IPS DF 4.7 (cell line): ENCODE results near the gene ADAM11.

Experiments used
- DNase-seq: peaks from one replicate; pipeline ENCODE4 v3.0.0-alpha.2; 2013; ENCODE audit warnings: low spot score; ENCODE audit errors: extremely low read depth

ADAM11 gene

GRCh38 chr17:44757045-44757917, 1.5 kb upstream of the ADAM11 start:
- no peak for DNase-seq

GRCh38 chr17:44757918-44758413, 822 bp upstream of the ADAM11 start:
- no peak for DNase-seq

GRCh38 chr17:44759086-44759915, 513 bp downstream of the ADAM11 start:
- DNase-seq: no peak

- DNase-seq: no peak
Measured at GRCh38 chr17:44759916-44760243, 1.1 kb downstream of the ADAM11 start.

GRCh38 chr17:44760474-44761308, 1.9 kb downstream of the ADAM11 start:
- no peak for DNase-seq

GRCh38 chr17:44761932-44762810, 3.4 kb downstream of the ADAM11 start:
- DNase-seq: no peak

GRCh38 chr17:44763170-44763569, 4.4 kb downstream of the ADAM11 start:
- no peak for DNase-seq

- no peak for DNase-seq
Measured at GRCh38 chr17:44765965-44766364, 7.2 kb downstream of the ADAM11 start.

GRCh38 chr17:44766409-44767038, 7.7 kb downstream of the ADAM11 start:
- DNase-seq: no peak

GRCh38 chr17:44767493-44767892, 8.7 kb downstream of the ADAM11 start:
- DNase-seq: no peak

- DNase-seq: no peak
Measured at GRCh38 chr17:44768505-44769142, 9.8 kb downstream of the ADAM11 start.

GRCh38 chr17:44769230-44769629, 10.4 kb downstream of the ADAM11 start:
- no peak for DNase-seq

GRCh38 chr17:44769647-44770084, 10.9 kb downstream of the ADAM11 start:
- DNase-seq: no peak

GRCh38 chr17:44770166-44770925, 11.6 kb downstream of the ADAM11 start:
- DNase-seq: no peak

GRCh38 chr17:44772308-44773045, 13.7 kb downstream of the ADAM11 start:
- no peak for DNase-seq

- no peak for DNase-seq
Measured at GRCh38 chr17:44773140-44773539, 14.4 kb downstream of the ADAM11 start.

GRCh38 chr17:44774271-44775135, 15.7 kb downstream of the ADAM11 start:
- no peak for DNase-seq
